GM12801 (cell line): ENCODE data around the gene SUN2.

ENCODE experiments used
- TF ChIP-seq, protein P1 (sequence below): IDR thresholded peaks from one replicate; pipeline ENCODE4 v1.5.1; 2011; ENCODE audit warnings: control low read depth; ENCODE audit not compliant: insufficient read length; ENCODE audit errors: extremely low read depth

SUN2 gene, protein sequence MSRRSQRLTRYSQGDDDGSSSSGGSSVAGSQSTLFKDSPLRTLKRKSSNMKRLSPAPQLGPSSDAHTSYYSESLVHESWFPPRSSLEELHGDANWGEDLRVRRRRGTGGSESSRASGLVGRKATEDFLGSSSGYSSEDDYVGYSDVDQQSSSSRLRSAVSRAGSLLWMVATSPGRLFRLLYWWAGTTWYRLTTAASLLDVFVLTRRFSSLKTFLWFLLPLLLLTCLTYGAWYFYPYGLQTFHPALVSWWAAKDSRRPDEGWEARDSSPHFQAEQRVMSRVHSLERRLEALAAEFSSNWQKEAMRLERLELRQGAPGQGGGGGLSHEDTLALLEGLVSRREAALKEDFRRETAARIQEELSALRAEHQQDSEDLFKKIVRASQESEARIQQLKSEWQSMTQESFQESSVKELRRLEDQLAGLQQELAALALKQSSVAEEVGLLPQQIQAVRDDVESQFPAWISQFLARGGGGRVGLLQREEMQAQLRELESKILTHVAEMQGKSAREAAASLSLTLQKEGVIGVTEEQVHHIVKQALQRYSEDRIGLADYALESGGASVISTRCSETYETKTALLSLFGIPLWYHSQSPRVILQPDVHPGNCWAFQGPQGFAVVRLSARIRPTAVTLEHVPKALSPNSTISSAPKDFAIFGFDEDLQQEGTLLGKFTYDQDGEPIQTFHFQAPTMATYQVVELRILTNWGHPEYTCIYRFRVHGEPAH

GRCh38 chr22:38755911-38756532 lies at the start of gene SUN2:
SUN2 (minus strand) TSS chr22:38755998; CDS start chr22:38752628, 3,370 bp downstream.
- TF ChIP-seq, protein P1, sequence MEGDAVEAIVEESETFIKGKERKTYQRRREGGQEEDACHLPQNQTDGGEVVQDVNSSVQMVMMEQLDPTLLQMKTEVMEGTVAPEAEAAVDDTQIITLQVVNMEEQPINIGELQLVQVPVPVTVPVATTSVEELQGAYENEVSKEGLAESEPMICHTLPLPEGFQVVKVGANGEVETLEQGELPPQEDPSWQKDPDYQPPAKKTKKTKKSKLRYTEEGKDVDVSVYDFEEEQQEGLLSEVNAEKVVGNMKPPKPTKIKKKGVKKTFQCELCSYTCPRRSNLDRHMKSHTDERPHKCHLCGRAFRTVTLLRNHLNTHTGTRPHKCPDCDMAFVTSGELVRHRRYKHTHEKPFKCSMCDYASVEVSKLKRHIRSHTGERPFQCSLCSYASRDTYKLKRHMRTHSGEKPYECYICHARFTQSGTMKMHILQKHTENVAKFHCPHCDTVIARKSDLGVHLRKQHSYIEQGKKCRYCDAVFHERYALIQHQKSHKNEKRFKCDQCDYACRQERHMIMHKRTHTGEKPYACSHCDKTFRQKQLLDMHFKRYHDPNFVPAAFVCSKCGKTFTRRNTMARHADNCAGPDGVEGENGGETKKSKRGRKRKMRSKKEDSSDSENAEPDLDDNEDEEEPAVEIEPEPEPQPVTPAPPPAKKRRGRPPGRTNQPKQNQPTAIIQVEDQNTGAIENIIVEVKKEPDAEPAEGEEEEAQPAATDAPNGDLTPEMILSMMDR, result no peak

DNA sequence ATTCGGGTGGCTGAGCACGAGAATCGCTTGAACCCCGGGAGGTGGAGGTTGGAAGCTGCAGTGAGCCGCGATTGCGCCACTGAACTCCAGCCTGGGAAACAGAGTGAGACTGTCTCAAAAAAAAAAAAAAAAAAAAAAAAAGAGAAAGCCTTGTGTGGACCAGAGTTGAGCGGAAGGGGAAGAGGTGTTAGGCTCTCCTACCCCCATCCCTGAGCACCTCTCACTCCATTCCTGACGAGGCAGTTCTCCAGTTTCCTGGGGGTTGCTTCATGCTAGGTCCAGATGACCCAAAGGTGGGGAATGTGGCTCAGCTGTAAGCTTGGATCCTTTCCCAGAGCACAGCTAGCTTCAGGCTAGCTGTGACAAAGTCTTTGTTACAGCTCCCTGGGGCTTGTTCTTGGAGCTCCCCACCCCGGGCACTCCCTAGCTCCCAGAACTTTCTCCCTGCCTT lies 46.9 kb upstream of the SUN2 start:
- TF ChIP-seq, protein P1, result no peak

GRCh38 chr22:38799265-38800002 lies 43.6 kb upstream of the SUN2 start:
- TF ChIP-seq, protein P1, result no peak

DNA sequence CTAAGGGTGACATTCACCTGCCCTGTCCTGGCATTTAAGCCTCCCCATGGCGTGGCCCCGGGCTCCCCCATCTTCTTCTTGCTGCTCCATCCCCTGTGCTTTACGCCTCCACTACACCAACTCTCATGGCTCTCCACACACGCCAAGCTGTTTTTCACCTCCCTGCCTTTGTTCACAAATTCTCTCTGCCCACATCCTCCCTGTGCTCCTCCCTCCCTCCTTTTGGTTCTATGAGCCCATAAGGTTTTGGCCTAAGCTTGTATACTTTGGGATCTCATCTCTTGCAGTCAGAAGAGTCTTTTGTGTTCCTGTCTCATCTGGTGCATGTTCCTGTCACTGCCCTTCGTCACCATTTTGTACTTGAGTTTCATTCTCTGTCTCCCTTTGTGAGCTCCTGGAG lies 42.7 kb upstream of the SUN2 start:
- TF ChIP-seq, protein P1, result no peak

DNA sequence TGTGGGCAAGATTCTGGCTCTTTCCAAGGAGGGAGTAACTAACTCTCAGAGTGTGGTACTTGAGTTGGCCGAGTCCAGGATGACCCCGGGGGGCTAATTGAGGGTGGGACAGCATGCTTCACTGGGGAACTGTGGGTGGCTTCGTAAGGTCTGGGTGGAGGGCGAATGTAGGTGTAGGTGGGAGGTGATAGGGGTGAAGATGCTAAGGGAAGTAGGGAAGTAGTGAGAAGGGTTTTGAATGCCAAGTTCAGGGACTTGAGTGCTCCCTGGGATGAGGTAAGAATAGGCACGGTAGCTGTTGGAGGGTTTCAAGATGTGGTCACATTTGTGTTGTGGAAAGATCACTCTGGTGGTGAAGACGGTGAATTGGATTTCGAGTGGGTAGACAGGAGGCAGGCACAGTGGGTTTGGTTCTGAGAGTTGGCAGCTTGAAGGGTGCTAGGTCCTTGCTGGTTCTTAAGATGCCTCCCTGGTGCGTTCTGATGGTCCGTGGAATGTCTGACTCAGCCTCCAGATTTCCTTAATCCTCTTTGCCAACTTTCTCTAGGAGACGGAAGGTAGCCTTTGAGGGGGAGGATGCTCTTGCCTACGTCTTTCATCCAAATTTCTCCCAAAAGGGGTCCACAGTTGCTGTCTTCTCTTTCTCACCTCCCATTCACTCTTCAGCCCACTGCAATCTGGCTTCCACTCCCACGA lies 40.6 kb upstream of the SUN2 start:
- TF ChIP-seq, protein P1, result no peak

- TF ChIP-seq, protein P1, result no peak
Measured at GRCh38 chr22:38795569-38795968, 39.8 kb upstream of the SUN2 start.
